Activated T-cell treated with anti-CD3 and anti-CD28 coated beads, Interleukin-2, amount 50 U/mL, for 72 hours (primary cell): ENCODE results near the gene CTSV. TPM values are rescaled to one million over a fixed set of nuclear protein-coding genes. Genes with fewer than 3 reads are reported as not detected.
"Not testable (repeated sequence)": the region's sequence is repeated elsewhere in the genome, so short reads cannot be mapped to it uniquely, and the experiment has no call there.

Experiments
- ATAC-seq, 2 donors: fragments of 150-1000 bp; cut with Tn5 transposase; replicated peaks in 1 of 2; 2 replicates each; pipeline ENCODE4 v1.10.0; 2021; ENCODE audit warnings: moderate library complexity in 2 of 2, mild to moderate bottlenecking in 1 of 2
- DNase-seq, 2 donors: peaks; one replicate each; pipeline ENCODE4 v3.0.0; 2021 to 2022; ENCODE audit warnings: mixed read lengths in 1 of 2
- H3K27ac Mint-ChIP-seq: one replicate; pipeline ENCODE4 v1.8.0; 2022; ENCODE audit warnings: mild to moderate bottlenecking, moderate library complexity, mixed read lengths
- H3K27me3 Mint-ChIP-seq: one replicate; pipeline ENCODE4 v1.8.0; 2022; ENCODE audit warnings: low read depth, mixed read lengths
- H3K36me3 Mint-ChIP-seq, 2 donors: one replicate each; pipeline ENCODE4 v1.8.0; 2022; ENCODE audit warnings: mixed read lengths in 2 of 2, mild to moderate bottlenecking in 1 of 2; ENCODE audit not compliant: insufficient read depth in 2 of 2
- H3K4me1 Mint-ChIP-seq: one replicate; pipeline ENCODE4 v1.8.0; 2022; ENCODE audit warnings: low read depth, mixed read lengths
- H3K4me3 Mint-ChIP-seq, 2 donors: one replicate each; pipeline ENCODE4 v1.8.0; 2022; ENCODE audit warnings: mild to moderate bottlenecking in 2 of 2, mixed read lengths in 2 of 2, moderate library complexity in 2 of 2
- H3K9me3 Mint-ChIP-seq, 2 donors: one replicate each; pipeline ENCODE4 v1.8.0; 2022; ENCODE audit warnings: mixed read lengths in 2 of 2
- total RNA-seq, 2 donors: library from RNA; stranded (reverse); gene quantifications; one replicate each; pipeline ENCODE4 v1.2.3, GENCODE V29; 2022

Gene CTSV
- total RNA-seq, 2 donors from 2014 or later, result 1.3 to 4.3 TPM

DNA sequence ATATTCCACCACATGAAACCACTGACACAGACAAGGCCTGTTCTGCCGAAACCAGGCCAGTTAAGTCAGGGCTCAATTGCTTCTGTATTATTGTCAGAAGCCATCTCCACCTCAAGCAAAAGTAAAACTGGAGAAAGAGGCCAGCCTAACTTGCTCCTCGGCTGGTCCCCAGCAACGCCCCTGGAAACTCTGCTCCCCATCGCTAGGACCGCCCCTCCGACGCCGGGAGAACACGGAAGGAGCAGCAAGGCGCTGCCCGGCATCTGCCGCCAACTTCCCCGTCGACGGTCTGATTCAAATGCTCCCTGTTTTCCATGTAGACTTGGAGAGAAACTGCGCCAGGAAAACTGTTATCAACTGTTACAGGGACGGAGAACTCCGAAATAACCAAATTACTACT, 26.3 kb downstream of the CTSV start:
- not testable (repeated sequence) for H3K36me3 Mint-ChIP-seq, H3K27me3 Mint-ChIP-seq, H3K4me1 Mint-ChIP-seq, H3K9me3 Mint-ChIP-seq
- ATAC-seq (peak; percentile 62 to 64), DNase-seq (peak in 1 of 2 donors; percentile 4)
- peak overlapping the region; percentile 86 to 98 for H3K4me3 Mint-ChIP-seq
- H3K27ac Mint-ChIP-seq, result peak overlapping the region; percentile 86

GRCh38 chr9:97002195-97002594, 36.7 kb downstream of the CTSV start:
- H3K4me1 Mint-ChIP-seq, result peaks cover 55% of the 10 kb centered on the region
- DNase-seq, H3K4me3 Mint-ChIP-seq, H3K27me3 Mint-ChIP-seq, H3K27ac Mint-ChIP-seq, ATAC-seq, H3K36me3 Mint-ChIP-seq, H3K9me3 Mint-ChIP-seq: not testable (repeated sequence)

GRCh38 chr9:97001338-97001737, 37.6 kb downstream of the CTSV start:
- H3K4me1 Mint-ChIP-seq, result peaks cover 58% of the 10 kb centered on the region

DNA sequence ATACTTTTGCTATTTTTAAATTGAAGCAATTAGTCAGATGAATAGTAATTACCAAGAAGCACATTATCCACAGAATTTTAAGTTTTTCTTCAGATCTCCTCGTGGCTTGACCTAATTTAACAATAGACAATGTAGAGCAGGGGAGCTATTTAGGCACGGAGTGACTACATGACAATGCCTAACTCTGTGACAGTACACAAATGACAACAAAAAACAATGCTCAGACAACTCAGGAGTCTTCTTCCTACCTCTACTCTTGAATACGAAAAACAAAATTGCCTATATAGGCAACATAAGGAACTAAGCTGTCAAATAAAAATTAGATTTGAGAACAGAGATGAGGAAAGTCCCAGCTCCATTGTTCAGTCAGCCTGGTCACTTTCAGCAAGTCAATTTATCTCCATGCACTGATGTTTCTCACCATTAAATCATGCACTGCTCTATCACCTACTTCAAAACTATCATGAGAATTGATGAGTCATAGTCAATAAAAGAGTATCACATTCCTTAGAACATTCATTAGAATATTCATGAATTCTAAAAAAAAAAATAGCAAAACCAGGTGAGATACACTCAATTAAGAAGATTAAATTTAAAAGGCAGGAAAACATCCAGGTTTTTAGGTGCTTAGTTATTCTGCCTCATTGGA, 38.7 kb downstream of the CTSV start:
- Mint-ChIP-seq H3K4me1 (peaks cover 51% of the 10 kb centered on the region), H3K4me3 (peak overlapping the region; percentile 45 to 92), H3K27ac (peak overlapping the region; percentile 99)
- not testable (repeated sequence) for DNase-seq, H3K36me3 Mint-ChIP-seq, H3K9me3 Mint-ChIP-seq, H3K27me3 Mint-ChIP-seq
- peak; percentile 65 to 89 for ATAC-seq

More at GRCh38 chr9:97001338-97001737, 37.6 kb downstream of the CTSV start:
- H3K9me3 Mint-ChIP-seq, DNase-seq, H3K4me3 Mint-ChIP-seq, ATAC-seq, H3K27me3 Mint-ChIP-seq, H3K36me3 Mint-ChIP-seq: not testable (repeated sequence)
- H3K27ac Mint-ChIP-seq, result peak overlapping the region; percentile 99

DNA sequence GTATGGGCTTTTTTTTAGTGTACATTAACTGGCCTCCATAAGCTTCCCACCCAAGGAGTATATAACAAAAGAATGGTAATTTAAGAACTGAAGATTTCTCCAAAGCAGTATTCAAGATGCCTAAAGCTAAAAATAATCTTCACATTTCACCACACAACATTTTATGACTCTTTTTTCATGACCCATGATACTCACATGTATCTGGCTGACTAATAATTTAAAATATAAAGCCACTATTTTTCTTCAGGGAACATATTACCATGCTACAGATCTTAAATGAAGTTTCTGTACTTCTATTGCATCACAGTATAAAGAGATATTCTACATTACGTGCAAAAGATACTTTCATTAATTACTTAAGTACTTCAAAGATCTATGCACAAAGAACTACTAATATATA, 39.2 kb downstream of the CTSV start:
- H3K4me1 Mint-ChIP-seq, result peaks cover 51% of the 10 kb centered on the region
- DNase-seq, ATAC-seq: not testable (repeated sequence)

DNA sequence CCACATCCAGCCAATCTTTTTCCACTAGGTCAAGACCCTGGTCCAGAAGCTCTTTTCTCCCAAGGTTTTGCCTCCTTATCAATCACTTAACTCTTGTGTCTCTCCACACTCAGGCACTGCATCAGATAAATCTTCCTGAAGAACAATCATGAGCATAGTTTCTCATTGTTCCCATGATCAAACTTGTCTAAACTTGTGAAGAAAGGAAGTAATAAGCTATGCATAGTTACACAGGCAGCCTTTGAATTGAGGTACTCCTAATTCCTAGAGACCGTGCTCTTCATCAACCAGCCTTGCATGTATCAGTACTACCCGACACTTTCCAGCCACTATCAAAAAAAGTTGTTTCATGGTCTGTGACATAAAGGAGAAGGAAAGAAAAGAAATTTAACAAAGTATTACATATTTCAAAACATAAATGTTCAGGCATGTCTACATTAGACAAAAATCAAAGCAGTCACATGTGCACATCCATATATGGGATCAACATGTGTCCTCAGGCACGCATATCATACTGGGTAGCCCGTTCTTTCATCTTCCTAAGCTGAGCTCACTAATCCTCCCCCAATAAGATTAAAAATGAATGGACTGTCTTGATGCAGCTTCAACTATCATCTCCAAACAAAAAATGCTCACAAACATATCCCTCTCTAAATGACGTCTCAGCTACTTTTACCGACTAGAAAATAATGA, 41.8 kb downstream of the CTSV start:
- H3K4me3 Mint-ChIP-seq, H3K9me3 Mint-ChIP-seq, ATAC-seq, H3K36me3 Mint-ChIP-seq, DNase-seq, H3K27me3 Mint-ChIP-seq, H3K27ac Mint-ChIP-seq: not testable (repeated sequence)
- peaks cover 38% of the 10 kb centered on the region for H3K4me1 Mint-ChIP-seq

More for the DNA sequence above, 39.2 kb downstream of the CTSV start:
- H3K36me3 Mint-ChIP-seq, H3K27me3 Mint-ChIP-seq, H3K27ac Mint-ChIP-seq, H3K9me3 Mint-ChIP-seq: not testable (repeated sequence)
- peak overlapping the region in 1 of 2 donors; percentile 22 for H3K4me3 Mint-ChIP-seq

DNA sequence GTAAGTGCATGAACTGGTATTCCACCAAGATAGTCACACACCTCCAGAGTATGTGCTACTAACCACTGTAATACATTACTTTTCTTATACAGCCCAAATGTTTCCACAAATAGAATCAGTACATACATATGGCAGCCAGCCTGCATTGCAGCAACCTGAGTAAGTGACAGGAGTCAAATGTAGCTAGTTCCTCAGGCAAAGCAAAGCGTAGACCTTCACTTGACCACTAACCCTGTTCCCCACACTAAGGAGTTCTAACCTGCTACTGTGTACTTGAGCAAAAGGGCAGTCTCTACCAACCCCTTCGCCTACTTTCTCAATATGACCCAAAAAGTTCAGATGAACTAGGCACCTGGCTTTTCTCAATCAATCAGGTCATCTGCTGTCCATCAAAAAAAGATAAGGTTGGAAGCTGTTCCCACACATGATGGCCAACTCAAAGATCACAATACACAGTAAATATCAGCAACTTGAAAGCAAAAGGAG, 44.4 kb downstream of the CTSV start:
- not testable (repeated sequence) for H3K36me3 Mint-ChIP-seq, DNase-seq, ATAC-seq, H3K9me3 Mint-ChIP-seq, H3K4me3 Mint-ChIP-seq, H3K27me3 Mint-ChIP-seq, H3K27ac Mint-ChIP-seq
- H3K4me1 Mint-ChIP-seq, result peaks cover 32% of the 10 kb centered on the region

DNA sequence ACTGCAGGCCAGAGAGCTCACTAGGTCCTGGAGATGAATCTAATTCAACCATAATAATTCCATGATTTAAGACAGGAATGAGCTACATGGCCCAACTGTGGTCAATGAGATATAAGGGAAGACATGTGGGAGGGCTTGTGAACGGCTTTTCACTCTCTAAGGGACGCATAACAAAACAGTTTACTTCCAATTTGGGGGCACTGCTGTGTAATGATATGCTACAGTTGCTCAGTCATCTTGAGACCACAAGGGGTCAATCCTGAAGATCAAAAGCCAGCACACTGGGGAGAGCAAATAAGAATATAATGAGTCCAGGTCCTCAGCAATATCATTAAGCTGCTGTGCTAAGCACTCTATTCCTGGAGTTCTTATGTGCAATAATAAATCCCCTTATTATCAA, 46.6 kb downstream of the CTSV start:
- H3K27me3 Mint-ChIP-seq, H3K27ac Mint-ChIP-seq, H3K36me3 Mint-ChIP-seq, H3K4me3 Mint-ChIP-seq, DNase-seq, H3K9me3 Mint-ChIP-seq: not testable (repeated sequence)
- peaks cover 25% of the 10 kb centered on the region for H3K4me1 Mint-ChIP-seq
- peak; percentile 24 to 44 for ATAC-seq

DNA sequence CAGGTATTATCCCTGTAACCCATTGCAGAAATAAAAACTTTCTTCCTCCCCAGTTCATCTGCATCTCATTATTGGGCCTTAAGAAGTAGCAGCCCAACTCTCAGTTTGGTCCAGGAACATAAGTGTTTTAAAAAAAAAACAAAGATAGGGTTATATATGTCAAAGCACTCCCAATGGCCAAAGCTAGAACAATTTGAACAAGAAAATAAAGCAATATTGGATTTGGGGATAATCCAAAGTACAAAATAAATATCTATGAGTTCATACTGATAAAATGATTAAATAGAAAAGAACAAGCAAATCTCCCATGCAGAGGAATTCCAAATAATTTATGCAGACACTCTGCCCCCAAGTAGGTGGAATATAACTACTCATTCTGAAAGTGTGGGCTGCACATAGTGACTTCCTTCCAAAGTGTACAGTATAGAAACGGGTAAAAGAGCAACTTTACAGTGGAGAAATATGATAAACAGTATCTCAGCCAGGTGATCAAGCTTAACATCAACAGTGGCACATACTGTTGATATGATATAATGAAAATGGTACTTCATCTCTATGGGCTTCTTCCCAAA, 49.1 kb downstream of the CTSV start:
- not testable (repeated sequence) for DNase-seq, H3K36me3 Mint-ChIP-seq, H3K9me3 Mint-ChIP-seq, H3K27me3 Mint-ChIP-seq
- peak overlapping the region; percentile 31 to 39 for H3K4me3 Mint-ChIP-seq
- peak overlapping the region; percentile 13 for H3K27ac Mint-ChIP-seq
- ATAC-seq, result peak; percentile 56 to 66
- H3K4me1 Mint-ChIP-seq, result peaks cover 35% of the 10 kb centered on the region

GRCh38 chr9:96984887-96985286, 54.1 kb downstream of the CTSV start:
- not testable (repeated sequence) for H3K27me3 Mint-ChIP-seq, ATAC-seq, H3K4me3 Mint-ChIP-seq, H3K9me3 Mint-ChIP-seq, DNase-seq, H3K27ac Mint-ChIP-seq, H3K36me3 Mint-ChIP-seq
- H3K4me1 Mint-ChIP-seq, result peaks cover 21% of the 10 kb centered on the region

GRCh38 chr9:96984139-96984538, 54.8 kb downstream of the CTSV start:
- not testable (repeated sequence) for H3K27me3 Mint-ChIP-seq, ATAC-seq, H3K27ac Mint-ChIP-seq, DNase-seq, H3K36me3 Mint-ChIP-seq, H3K9me3 Mint-ChIP-seq, H3K4me3 Mint-ChIP-seq
- H3K4me1 Mint-ChIP-seq, result peaks cover 18% of the 10 kb centered on the region

DNA sequence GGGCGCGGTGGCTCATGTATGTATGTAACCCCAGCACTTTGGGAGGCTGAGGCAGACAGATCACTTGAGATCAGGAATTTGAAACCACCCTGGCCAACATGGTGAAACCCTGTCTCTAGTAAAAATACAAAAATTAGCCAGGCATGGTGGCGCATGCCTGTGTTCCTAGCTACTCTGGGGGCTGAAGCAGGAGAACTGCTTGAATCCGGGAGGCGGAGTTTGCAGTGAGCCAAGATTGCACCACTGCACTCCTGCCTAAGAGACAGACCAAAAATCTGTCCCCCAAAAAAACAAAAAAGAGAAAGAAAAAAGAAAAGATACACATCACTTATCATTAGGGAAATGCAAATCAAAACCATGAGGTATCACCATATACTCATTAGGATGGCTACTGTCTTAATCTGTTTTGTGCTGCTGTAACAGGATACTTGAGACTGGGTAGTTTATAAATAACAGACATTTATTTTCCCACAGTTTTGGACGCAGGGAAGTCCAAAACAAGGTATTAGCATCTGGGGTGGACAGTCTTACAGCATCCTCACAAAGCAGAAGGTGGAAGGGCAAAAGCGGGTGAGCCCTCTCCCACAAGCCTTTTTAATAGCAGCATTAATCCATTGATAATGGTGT, 55.3 kb downstream of the CTSV start:
- ATAC-seq, result not testable (repeated sequence)

More for the DNA sequence above, 55.3 kb downstream of the CTSV start:
- H3K27ac Mint-ChIP-seq, H3K4me3 Mint-ChIP-seq, H3K36me3 Mint-ChIP-seq, DNase-seq, H3K27me3 Mint-ChIP-seq, H3K9me3 Mint-ChIP-seq: not testable (repeated sequence)
- peaks cover 21% of the 10 kb centered on the region for H3K4me1 Mint-ChIP-seq
